ENCODE results near the gene CXCL9.
"Not testable (repeated sequence)": the region's sequence is repeated elsewhere in the genome, so short reads cannot be mapped to it uniquely, and the experiment has no call there.

CXCL9 gene

DNA sequence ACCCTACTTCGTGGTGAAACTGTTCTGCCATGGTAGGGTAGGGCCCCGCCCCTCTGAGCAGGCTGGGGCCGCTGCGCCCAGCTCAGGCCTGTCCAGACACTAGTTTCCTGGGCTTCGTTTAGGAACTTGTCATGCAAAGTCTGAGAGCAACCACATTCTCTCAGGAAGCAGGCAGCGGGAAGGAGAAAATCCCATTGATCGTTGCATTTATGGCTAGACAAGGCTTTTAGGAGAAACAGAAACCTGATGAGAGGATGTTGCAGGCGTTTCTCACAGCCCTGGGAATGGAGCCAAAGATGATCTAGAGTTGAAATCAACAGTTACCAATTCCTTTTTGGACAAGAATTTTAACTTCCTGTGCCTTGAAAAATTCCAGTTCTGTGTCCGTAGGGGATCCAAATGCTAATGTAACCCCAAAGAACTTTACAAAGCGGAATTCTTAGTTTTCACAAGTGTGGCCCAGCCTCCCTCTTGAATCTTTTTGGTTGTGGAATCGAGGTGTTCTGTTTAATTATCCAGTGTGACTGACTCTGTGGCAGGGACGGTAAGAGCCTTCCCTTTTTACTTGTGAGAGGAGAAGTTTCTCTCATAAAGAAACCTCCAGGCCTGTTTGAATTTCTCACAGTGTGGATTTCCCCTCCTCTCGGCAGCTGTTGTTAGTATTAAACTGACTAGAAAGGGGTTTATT is 4.5 kb upstream of the CXCL9 start:
- DNase-seq, result peak; percentile 93

DNA sequence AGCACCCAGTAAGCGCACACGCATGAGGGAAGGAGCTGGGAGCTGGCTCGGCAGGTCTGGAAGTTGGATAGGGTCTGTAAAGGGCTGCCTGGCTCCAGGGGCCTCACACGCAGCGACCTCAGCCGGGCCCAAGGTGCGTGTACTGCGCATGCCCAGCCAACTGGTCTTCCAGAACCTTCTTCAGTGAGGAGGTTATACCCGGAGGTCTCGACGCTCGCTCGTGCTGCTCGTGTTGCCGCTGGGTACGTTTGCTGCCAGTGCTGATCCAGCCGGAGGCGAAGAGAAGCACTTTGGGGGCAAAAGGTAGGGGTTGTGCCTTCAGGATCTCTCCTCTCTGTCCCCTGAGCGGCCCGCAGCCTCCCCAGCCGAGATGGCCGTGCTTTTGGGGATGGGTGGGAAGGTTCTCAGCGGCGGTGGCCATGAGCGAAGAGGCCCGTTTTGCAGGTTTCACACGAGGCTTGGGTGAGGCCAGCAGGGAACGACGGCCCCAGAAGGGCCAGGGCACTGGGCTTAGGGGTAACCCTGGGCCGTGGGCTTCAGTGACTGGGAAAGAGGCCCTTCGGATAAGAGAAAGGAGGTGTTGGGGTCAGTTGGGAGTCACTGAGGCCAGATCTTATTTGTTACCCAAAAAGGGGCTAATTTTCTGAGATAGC is 3.8 kb upstream of the CXCL9 start:
- no peak for DNase-seq

DNA sequence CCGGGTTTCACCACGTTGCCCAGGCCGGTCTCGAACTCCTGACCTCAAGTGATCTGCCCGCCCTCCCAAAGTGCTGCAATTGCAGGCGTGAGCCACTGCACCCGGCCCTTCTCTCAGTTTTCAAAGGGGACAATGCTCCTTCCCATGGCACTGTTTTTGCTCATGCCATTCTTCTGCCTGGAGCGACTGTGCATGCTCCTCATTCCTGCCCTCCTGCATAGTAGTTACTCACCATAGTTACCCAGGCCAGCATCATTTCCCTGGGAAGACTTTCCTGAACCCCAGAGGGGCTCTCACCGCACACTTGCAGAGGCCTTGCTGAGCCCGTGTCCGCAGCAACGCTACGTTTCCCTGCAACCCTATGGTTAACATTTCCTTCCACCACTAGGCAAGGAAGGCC is 3.3 kb upstream of the CXCL9 start:
- DNase-seq, result no peak

DNA sequence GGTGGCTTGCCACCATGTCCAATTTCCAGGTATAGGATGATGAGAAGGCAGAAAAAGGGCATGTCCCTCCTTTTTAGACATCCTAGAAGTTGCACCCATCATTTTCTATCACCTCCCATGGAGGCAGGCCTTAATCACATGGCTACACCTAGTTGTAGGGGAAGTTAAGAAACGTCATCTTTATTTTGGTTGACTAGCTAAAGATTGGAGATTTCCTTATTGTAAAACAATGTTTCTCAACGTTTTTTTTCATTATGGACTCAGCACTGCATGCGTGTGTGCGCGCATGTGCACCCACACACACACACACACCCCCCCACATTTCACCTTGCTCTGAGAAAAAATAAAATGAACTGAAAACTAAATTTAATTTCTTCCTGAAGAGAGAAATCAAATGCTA is 2.0 kb upstream of the CXCL9 start:
- no peak for DNase-seq

DNA sequence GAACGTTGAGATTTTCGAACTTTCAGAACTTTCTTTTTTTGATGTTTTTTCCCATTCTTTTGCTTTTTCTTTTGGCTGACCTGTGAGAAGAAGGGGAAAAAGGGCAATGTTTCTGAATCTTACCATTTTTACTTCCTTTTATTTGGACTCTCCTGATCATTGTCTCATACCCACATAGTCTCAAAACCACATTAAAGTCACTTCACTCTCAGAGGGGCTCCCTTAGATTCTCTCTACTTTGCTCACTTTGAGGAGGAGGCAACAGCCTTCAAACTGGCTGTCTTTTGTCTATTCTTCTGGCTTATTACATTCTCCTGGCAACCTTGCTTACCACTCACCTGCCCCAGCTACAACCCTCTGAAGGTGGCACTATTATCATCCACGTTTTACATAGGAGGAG is 3.7 kb downstream of the CXCL9 start:
- no peak for DNase-seq

DNA sequence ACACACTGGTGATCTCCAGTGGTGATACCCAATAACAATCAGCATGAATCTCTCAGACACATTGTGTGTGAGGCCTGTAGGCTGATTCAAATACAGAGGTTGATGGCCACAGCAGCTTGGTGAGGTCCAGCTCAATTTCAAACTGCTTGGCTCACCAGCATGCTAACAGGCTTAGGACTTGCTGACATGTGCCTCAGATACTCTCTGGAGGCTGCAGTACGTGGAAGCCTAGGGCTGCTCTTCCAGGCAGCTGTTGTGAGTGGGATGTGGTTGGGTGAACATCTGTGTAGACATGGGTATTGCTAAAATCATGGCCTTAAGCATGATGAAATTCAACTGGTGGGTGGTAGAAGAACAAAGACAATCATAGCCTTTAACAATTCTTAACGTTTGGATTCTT is 4.3 kb downstream of the CXCL9 start:
- peak; percentile 67 for DNase-seq

DNA sequence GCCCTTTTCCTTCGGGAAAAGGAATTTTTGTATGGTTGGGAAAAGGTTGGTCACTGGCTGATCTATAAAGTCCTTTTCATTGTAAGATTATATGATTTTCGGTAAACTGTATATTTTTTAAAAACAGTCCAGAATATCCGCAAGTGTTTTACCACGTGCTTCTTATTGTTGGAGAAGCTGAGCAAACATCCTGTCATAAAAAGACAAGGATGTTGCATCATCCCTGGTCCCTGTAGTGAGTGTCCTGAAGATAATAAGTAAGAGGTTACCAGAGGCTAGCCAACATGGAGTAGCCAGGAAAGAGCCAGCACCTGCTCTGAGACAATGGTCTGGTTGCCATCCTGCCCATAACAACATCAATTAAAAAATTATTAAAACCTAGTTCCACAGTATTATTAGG is 5.1 kb downstream of the CXCL9 start:
- DNase-seq, result peak; percentile 66

DNA sequence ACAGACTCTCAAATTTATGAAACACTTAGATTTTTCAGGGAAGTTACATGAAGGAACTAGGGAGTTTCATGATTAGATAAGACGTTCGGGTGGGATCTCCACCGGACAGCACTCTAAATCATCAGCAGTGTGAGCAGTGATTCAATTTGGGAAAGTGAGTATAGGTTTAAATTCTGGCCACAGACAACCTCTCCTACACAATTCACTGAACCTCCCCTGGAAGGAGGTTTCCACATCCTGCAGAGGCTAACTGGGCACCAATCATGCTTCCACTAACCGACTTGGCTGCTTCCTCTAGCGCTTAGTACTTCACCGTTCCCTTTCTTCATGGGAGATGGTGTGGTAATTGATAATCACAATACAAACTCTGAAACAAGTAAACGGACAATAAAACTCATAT is 5.6 kb downstream of the CXCL9 start:
- peak; percentile 40 for DNase-seq

DNA sequence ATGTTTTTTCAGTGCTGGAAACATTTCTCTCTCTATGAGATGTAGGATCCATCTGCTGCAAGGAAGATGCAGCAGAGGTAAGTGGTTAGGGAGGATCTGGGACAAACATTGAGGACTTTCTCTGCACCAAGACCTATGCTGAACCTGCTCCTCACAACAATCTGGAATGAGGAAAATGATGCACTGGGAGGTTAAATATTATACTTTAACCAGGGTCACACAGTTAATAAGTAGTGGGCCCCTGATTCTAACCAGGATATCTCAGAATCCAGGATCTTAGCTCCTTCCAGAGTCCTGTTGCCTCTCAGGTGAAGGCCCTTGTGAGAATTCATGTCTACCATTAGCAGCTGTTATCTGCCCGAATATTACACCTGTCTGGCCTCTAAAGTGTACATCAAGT is 7.0 kb downstream of the CXCL9 start:
- no peak for DNase-seq

DNA sequence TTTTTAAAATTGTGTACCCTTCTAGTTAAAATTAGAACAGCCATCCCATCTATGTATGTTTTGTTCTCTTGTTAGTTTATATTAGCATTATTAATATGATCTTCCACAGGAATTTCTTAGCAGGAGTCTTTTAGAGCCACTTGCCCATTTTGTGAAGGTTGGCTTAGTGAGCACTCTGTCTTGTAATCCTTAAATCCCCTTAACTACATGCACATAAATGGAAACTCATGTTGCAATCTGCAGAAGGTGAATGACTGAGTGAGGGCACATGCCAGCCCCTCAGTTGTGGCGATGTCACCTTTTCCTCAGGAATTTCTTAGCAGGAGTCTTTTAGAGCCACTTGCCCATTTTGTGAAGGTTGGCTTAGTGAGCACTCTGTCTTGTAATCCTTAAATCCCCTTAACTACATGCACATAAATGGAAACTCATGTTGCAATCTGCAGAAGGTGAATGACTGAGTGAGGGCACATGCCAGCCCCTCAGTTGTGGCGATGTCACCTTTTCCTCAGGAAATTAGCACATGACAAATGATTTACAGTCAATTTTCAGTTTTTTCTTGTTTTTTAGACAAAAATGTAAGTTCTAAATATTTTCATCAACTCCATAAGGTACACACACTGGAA is 8.7 kb downstream of the CXCL9 start:
- DNase-seq, result not testable (repeated sequence)

DNA sequence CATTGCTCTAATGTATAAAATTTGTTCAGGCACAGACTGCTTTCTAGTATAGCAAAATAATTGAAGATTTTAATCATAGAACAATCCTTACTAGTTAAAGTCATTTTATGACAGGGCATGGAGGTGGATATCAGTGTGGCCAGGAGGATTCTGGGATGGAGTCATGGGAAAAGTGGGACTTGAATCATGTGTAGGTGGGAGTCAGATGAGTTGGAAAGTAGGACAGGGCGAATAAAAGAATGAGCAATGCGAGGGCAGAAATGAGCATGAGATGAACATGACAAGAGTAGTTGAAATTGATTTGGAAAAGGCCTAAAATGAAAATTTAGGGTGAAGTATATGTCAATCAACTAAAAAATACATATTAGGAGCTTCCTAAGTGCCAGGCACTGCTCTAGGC is 9.4 kb downstream of the CXCL9 start:
- no peak for DNase-seq

DNA sequence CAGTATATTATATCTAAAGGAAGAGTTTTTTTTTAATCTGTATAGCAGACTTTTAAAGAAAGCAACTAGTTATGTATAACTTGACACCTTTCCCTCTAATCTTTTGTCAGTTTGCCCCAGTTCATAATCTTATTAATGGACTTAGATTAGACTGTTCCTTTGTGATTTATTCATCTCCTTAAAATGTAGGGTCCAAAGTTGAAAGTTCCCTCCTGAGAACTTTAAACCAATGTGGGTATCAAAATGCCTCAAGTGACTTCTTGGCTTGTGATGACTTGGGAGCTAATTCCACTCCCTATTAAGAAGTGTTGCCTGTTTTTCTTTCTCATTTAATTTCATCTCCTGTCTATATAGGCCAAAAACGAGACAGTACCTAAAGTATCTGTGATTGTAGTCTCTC is 10.2 kb downstream of the CXCL9 start:
- DNase-seq, result no peak

DNA sequence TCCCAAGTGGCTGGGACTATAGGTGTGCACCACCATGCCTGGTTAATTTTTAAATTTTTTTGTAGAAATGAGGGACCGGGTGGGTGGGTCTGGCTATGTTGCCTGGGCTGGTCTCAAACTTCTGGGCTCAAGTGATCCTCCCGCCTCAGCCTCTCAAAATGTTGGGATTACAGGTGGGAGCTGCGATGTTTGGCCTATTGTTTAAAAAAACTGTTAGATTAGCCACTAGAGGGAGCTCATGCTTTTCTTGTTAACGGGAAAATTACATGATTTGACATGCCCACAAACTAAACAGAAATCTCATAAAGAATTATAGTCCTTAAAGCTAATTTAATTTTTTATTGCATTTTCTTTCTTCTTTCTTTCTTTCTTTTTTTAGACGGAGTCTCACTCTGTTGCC is 11.6 kb downstream of the CXCL9 start:
- peak; percentile 86 for DNase-seq

DNA sequence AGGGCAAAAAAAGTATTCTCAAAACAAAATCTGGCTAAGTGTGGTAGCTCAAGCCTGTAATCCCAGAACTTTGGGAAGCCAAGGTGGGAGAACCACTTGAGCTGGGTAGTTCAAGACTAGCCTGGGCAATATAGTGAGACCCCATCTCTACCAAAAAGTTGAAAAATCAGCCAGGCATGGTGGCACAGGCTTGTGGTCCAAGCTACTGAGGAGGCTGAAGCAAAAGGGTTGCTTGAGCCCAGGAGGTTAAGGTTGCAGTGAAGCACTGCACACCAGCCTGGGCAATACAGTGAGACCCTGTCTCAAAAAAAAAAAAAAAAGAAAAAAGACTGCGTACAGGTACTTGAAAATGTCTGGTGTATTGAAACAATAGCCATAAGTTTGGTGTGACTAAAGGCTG is 14.8 kb downstream of the CXCL9 start:
- no peak for DNase-seq

DNA sequence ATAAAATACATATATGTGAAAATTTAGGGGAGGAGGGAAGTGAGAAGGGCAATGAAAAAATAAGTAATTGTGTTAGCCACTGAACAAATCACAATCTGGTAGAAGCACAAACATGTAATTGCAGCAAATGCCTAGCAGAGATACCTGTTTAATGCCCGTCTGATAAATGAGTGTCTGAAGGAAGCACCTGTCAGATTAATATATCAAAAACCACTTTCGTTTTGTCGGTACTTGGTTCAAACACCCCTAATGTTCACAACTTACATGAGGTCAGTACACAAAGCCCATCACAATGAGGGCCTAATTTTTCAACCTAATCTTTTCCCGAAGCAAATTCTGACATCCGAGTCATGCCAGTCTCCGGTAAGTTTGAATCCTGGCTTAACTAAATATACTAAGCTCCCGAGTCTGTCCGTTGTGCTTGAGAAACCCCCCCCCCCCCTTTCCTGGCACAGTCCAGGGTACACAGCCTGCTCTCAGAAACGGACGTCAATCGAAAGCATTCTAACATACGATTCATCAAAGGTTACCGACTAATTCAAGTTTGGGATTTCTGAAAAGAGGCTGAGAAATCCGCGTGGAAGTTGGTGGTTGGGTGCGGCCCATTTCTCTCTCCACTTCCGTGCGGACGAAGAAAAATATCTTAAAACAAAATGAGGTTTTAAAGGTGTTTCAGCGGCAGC is 17.3 kb downstream of the CXCL9 start:
- DNase-seq, result peak; percentile 27

DNA sequence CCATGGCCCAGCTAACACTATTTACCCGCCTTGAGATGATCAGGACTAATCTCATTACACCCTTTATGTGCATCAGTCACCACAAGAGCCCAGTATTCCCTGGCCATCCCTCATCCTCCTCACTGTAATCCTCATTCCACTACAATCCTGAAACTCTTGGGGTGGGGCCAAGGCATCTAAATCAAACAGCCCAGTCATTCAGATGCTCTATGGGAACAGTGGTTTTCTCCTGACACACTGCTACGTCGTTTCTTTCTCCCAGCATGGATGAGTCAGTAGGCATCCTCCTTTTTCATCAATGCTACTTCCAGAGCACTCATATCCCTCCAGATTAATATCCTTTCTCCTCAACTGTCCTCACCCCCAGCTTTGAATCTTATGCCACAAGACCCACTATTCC is 22.2 kb downstream of the CXCL9 start:
- DNase-seq, result no peak

DNA sequence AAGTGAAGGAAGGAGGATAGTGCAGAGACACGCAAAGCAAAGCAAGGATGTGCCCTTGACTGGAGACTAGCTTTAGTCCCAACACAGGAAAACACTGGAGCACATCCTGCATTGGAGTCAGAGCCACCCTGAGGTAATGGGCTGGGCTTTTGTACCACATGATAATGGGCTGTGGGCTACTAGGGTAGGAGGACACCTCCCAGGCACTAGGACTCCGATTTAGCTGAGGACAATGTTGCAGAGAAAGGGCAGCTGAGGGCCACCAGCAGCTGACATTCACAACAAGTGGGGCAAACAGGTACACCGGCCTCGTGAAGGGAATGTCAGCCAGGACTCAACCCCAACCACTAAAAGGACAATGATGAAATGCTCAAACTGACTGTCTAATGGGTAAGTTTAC is 26.7 kb downstream of the CXCL9 start:
- no peak for DNase-seq

DNA sequence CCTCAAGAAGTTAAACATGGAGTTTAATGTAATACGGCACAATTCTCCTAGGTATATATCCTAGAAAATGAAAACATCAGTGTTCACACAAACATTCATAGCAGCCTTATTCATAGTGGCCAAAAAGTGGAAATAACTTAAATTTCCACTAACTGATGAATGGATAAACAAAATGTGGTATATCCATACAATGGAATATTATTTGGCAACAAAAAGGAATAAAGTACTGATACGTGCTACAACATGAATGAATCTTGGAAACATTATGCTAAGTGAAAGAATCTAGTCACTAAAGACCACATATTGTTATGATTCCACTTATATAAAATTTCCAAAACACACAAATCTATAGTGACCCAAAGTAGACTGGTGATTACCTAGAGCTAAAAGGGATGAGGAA is 31.1 kb downstream of the CXCL9 start:
- DNase-seq, result no peak

DNA sequence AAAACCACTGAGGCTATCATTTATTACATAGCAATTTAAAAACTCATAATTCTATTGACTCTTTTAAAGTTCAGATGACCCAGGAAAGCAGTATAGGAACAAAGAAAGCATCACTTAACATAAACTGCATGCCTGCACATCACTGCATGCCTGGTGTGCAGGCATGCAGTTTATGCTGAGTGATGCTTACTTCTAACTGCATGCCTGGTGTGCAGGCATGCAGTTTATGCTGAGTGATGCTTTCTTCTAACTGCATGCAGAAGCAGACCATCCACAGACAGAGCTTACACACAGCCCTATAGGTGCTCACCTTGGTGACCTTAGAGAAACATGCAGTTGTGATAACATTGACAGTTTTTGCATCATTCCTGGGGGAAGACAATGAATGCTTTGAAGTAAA is 33.5 kb downstream of the CXCL9 start:
- no peak for DNase-seq

DNA sequence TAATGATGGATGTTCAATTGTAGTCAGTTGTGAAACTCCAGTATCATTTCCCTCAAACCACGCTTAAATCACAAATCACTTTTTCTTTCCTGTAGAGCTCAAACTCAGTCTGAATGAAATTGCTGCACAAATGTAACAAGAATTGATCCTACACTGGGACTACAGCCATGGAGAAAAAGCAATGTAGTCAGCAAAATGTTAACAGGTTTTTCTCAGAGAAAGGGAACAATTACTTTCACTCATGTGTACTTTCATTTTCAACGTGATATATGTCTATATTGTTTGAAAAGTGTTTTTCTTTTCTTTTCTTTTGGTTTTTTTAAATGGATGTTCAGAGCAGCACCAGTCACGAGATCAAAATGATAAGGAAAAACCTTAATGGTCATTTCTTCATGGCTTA is 39.2 kb downstream of the CXCL9 start:
- no peak for DNase-seq

DNA sequence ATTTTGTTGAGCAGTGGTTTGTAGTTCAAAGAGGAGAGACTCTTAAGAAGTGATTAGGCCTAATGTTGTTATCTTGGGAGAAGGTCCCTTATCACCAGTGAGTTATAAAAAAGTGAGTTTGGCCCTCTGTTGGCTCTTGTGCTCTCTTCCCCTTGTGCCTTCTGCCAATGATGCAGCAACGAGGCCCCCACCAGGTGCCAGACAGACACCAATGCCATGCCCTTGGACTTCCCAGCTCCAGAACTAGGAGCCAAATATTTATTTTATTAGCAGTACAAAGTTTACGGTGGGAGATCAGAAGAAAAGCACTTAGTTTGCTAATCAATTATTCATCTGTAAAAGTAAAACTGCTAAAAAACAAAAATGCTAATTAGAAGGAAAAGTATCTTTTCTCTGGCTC is 43.8 kb downstream of the CXCL9 start:
- no peak for DNase-seq

DNA sequence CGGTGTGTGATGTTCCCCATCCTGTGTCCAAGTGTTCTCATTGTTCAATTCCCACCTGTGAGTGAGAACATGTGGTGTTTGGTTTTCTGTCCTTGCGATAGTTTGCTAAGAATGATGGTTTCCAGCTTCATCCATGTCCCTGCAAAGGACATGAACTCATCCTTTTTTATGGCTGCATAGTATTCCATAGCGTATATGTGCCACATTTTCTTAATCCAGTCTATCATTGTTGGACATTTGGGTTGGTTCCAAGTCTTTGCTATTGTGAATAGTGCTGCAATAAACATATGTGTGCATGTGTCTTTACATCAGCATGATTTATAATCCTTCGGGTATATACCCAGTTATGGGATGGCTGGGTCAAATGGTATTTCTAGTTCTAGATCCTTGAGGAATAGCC is 45.2 kb downstream of the CXCL9 start:
- DNase-seq, result not testable (repeated sequence)

DNA sequence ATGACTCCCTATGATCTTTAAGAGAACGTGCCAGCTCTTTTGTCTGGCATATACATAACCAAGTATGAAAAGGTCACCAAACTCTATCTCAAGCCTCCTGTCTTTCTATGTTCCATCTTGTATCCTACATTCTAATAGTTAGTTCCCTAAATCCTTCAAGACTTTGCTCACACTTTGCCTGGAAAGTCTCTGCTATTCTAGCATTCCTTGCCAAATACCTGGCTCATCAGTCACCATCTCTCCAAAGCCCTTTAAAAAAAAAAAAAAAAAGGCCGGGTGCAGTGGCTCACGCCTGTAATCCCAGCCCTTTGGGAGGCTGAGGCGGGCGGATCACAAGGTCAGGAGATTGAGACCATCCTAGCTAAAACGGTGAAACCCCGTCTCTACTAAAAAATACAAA is 48.8 kb downstream of the CXCL9 start:
- not testable (repeated sequence) for DNase-seq

DNA sequence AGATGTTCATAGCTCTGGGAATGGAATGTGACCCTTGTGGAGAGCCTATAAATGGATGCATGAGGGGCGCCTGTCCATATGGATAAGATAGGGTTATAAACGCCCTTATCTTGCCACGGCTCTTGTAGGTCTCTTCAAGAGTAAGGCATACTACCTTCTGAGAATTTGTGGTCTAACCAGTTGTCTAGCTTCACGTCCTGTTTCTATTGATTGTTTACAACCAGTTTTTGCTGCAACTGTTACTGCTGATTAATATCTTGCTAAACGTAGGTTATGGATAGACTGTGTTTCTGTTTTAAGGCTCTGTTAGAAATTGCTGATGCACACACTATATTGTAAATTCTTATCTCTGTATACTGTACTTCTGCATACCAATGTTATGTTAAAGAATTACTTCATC is 52.5 kb downstream of the CXCL9 start:
- DNase-seq, result not testable (repeated sequence)
